Medulla oblongata (tissue), 1 donor: ENCODE results near the gene GRK5.

Source experiments
- DNase-seq: peaks from one replicate; pipeline ENCODE4 v3.0.0-alpha.2; 2015; ENCODE audit errors: extremely low spot score

The GRK5 gene

DNA sequence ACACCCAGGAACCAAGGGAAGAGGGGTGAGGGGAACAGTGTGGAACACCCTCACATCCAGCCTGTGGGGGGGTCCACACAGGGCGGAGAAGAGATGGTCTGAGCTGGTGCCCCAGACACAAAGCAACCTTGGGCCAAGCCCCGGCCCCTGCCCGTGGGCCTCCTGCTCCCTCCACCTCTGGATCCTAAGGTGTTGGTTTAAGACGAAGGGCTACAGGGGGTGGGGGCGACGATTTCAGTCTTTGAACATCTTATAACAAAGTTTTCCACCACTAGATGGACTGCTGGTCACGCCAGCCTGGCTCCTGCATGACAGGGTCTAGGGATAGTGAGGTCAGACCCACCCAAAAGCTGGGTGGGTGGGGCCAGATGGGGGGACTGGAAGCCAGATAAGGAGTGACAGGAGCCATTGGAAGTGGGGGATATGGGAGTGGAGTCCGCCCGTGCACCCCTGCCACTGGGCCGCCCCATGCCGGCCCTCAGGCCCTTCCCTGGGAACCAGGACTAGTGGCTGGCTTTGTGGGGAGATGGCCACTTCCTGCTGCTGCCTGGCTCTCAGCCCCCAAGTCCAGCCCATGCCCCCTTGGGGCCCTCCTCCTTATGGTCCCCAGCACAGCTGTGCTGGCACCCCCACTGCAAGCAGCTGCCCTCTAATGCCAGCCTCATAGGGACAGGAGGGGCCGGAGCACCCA is 236.7 kb downstream of the GRK5 start:
- DNase-seq: no peak

DNA sequence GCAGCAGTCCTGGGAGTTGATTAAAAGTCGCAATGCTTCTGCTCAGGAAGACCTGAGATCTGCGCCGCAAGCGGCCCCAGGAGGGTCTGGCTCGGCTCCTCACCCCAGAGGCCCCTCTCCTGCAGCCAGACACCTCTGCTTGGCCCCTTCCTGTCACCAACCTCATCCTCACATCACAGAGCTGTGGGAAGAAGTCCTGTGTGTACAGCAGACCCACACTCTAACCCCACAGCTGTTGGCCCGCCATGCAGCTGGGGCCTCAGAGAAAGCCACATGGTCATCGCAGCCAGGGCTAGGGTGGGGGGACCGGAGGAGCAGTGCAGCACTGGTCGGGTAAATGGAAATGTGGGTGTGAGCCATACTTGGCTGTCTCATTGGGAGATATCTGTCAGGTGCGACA is 237.5 kb downstream of the GRK5 start:
- DNase-seq: no peak

DNA sequence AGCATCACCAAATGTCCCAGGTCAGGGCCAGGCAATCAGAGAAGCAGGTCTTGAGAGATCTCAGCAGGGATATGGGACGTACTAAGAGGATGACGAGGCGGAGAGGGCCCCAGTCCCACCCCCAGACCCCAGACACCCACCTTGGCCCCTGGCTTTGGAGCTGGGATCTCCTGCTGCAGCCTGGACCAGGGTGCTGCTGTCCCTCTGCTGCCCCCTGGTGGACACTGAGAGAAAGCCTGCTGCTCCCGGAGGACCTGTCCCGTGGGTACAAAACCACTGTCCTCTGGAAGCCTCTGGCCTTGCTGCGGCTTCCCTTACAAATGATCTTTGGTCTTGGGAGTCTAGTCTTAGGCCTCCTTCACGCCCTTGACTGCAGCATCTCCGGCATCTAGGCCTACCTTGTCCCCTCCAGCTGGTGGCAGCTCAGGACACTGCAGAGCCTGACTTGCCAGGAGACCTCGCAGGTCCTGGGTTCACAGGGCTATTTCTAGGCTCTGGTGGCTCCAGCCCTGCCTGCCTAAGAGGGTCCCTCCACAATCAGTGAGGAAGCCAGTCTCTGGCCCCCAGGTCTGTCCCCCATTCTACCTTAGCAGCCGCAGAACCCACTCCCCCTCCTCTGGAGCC is 238.1 kb downstream of the GRK5 start:
- DNase-seq: peak; percentile 90

DNA sequence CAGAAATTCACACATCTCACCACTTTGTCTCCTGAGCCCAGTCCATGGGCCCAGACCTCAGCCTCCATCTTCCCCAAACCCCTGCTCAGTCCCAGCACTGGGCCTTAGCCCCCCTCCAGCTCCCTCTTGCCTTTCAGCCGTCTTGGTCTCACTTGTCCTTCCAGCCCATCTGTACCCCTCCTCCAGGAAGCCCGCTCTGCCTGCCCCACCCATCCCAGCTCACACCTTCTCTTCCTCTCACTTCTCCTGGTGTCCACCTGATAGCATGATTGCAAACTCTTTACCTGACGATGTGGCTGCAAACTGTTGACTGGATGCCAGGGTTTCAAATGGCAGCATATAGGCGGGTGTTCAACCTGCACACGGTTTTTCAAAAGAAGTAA is 238.6 kb downstream of the GRK5 start:
- DNase-seq: no peak

DNA sequence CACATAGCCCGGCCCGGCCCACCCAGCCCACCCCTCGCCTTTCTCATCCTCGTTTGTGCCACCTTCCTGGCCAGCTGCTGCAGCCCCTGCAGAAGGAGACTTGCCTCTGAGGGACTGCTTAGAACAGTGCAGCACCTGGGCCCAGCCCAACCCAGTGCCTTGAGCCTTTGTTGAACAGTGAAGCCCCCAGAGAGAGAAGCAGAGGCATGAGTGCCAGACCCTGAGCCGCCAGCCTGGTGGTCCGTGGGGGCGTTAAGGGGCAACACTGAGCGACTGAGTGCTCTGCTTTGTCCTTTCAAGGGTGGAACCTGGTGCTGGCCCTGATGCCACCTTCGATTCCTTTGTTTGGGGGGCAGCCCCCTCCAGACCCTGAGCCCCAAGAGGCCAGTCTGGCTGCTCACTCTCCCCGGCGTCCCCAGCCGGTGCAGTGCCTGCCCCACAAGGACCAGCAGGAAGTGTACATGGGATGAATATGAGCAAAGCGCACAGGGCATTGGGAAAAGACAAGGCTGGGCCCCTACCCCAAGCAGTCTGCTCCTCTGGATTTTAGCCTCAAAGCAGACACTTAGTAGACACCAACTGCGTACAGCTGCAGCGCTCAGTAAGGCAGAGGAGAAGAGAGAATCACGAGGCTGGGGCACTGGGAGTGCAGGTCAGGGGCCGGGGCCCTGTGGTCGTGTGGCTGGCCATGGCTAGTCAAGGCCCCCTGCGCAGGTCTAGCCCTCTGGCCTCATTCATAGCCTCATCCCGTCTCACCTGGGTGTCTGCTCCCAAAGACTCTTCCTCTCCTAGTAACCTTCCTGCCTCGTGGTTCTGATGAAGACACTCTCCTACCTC is 239.3 kb downstream of the GRK5 start:
- no peak for DNase-seq

DNA sequence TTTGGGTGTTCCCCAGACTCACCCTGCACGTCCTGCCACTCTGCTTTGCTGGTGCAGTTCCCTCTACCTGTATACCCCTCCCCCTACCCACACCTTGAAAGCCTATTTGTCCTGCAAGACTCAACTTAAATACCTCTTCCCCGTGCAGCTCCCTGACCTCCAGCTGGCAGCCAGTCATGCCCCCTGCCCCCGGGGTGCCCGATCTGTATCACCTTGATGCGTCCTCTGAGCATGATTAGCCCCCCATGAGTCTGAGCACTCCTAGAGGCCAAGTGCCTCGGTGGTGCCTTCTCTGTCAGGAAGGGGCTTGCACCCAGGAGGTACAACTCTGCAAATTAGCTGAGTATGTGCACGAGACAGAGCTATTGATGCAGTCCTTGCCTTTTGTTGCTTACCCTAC is 240.1 kb downstream of the GRK5 start:
- DNase-seq: no peak

DNA sequence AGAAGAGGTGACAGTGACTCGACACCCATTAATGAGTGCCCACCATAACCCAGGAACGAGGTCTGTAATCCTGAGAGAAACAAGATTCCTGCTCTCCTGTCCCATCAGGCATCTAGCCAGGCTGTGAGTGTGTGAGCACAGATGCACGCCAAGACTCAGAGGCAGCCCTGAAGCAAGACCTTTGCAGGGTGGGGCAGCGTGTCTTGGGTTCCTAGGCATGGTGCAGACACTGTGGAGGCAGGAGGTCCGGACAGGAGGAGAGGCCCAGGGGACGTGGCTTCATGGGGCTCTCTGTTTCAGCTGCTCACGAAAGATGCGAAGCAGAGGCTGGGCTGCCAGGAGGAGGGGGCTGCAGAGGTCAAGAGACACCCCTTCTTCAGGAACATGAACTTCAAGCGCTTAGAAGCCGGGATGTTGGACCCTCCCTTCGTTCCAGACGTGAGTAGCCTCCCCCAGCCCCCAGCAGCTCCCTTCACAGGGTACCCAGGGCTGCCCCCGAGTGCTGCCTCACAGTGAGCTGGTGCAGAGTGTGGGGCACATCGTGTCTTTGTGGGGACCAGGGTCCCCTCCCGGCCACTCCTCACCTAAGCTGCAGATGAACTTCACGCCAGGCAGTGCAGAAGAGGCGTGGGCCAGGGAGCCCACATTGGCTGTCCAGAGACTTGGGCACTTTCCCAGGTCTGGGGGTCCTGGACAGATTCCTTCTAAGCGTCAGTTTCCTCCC is 240.6 kb downstream of the GRK5 start:
- no peak for DNase-seq

DNA sequence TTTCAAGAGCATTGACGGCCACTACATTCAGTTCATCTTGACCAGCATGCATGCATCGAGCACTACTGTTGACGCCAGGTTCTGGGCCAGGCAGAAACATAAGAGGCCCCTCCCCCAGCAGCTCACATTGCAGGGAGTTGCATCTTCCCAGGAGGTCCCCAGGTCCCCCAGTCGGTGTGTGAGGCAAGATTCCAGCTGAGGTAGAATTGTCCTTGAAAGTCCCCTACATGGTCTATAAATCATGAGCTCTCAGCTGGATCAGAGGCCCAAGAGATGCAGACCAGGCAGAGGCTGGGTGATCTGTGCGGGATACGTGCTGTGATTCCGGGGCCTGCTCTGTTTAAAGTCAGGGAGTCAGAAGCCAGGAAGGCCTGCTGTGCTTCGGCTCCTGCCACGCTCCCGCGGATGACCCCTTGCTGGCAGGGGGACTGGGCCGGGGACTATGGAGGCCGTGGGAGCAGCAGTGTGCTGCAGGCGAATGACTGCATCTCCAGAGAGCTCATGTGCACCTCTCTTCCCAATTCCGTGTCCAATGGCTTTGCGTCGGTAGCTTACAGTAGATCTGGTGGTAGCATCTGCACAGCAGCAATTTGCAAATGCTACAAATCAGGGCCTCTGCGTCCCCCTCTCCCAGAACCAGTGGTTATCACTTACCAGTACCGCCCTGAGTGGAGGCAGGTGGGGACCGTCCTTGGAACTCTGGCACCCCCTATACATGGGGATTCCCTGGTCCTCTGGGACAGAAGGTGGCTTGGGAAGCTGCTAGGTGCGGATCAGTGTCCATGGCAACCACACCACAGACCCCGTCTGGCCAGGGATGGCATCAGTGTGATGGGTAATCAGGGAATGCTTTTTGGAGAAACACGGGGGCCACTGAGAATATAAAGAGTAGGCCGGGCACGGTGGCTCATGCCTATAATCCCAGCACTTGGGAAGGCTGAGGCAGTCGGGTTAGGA is 241.5 kb downstream of the GRK5 start:
- no peak for DNase-seq

DNA sequence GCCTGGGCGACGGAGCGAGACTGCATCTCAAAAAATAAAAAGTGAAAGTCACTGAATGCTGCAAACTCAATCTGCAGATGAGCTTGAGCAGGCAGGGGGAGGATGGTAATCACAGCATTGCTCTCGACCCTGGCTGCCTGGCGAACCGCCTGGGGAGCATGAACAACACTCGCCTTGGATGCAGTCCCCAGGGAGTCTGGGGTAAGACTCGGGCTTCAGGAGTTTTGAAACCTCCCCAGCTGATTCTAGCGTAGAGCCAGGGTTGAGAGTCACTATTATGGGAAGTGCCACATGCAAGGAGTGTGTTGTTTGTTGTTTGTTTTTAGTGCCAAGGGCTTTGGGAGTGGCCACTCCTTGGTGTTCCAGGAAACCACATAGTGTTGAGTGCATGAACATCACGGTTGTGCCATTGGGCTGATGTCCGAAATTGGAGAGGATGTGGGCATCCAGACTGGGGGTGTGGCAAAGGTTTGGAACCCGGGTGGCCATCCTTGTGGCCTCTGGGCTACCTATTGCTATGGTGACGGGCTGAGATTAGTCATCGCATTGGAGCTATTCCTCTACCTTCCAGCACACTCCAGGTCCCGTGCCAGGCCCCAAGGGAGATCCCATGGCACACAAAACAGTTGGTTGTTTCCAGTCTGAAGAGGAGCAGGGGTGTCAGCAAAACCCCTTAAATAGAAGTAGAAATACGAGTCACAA is 242.5 kb downstream of the GRK5 start:
- peak; percentile 35 for DNase-seq

DNA sequence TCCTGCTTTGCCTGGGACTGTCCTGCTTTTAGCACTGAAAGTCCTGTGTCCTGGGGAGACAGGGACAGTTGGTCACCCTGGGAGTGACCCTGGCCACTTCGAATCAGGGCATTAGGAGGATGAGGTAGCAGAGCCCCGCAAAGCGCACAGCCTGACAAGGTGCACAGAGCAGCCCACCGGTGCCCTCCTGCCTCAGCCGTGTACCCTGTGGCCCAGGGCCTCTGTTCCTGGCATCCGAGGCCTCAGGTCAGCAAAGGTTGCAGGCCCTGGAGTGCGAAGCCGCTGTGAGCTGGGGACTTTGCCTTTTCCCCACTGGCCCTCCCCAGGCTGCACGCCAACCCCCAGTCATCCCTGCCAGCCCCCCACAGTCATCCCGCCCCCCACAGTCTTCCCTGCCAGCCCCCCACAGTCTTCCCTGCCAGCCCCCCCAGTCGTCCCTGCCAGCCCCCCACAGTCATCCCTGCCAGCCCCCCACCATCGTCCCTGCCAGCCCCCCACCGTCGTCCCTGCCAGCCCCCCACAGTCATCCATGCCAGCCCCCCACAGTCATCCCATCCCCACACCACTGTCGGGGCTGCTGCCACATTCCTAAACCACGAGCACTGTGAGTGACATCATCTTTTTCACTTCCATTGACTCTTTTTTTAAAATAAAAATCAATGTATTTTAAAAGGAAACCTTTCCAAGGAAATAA is 243.4 kb downstream of the GRK5 start:
- DNase-seq: no peak

DNA sequence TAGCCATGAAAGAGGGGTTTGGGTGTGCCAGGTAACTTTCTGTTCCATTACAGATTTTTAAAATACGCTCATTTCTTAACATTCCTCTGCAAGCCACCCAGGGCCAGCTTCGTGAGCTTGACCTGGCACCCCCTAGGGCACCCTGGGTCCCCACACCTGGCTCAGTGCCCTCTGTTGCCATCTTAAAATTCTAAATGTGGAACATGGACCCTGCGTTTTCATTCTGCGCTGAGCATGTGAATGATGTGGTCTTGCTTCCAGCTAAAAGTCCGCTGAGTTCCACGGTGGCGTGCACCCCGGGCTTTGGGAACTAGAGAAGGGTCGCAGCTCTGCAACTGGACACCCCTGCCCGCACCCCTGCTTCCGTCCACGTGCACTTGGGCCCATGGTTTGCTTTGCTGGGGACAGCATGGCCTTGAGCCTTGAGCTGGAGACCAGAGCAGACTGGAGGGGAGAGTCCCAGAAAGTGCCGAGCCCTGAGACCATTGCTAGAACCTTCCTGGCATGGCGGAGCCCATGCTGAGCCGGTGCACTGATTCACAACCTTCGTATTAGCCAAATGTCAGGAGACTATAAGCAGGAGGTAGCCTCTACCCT is 244.0 kb downstream of the GRK5 start:
- no peak for DNase-seq

DNA sequence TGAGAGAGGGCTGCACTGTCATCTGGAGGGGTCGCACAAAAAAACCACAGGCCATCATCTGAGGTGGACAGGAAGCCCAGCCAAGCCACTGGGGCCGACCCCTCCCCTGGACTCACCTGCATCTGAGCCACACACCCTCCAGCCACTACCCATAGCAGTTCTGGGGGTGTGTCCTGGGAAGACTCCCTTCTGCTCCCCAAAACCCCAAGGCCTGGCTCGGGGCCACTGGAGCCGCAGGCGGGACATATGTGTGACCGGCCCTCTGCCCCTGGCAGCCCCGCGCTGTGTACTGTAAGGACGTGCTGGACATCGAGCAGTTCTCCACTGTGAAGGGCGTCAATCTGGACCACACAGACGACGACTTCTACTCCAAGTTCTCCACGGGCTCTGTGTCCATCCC is 245.0 kb downstream of the GRK5 start:
- DNase-seq: no peak

DNA sequence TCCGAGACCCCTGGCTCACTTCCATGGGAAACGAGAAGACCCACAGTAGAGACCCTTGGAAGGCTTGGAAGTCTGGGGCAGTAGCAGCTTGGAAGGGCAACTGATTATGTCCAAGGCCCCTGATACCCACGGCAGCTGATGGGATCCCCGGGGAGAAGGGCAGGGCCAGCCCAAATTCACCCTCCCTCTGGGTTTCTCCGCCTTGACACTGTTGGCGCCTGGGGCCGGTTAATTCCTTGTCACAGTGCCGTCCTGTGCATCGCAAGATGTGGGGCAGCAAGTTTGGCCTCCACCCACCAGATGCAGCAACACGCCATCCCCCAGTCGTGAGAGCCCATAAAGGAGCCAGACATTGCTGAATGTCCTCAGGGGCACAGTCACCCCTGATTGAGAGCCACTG is 245.9 kb downstream of the GRK5 start:
- DNase-seq: no peak

DNA sequence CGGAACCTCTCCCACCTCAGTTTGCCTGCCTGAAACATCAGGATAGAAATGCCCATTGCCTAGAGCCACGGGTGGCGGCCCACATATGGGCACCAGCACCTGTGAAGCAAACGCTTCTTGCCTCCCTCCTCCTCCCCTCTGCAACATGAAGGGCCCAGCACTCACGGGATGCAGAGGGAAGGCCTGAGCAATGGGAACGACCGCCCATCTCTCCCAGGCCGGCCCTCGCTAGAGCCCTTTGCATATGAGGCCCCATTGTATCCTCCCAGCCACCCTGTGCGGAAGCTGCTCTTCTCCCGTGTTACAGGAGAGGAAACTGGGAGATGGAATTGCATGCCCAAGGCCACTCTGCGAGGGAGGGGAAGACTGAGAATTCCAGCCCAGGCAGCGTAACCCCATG is 246.9 kb downstream of the GRK5 start:
- no peak for DNase-seq

DNA sequence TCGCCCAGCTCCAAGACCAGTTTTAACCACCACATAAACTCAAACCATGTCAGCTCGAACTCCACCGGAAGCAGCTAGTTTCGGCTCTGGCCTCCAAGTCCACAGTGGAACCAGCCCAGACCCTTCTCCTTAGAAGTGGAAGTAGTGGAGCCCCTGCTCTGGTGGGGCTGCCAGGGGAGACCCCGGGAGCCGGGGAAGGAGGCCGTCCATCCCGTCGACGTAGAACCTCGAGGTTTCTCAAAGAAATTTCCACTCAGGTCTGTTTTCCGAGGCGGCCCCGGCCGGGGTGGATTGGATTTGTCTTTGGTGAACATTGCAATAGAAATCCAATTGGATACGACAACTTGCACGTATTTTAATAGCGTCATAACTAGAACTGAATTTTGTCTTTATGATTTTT is 247.6 kb downstream of the GRK5 start:
- DNase-seq: no peak

DNA sequence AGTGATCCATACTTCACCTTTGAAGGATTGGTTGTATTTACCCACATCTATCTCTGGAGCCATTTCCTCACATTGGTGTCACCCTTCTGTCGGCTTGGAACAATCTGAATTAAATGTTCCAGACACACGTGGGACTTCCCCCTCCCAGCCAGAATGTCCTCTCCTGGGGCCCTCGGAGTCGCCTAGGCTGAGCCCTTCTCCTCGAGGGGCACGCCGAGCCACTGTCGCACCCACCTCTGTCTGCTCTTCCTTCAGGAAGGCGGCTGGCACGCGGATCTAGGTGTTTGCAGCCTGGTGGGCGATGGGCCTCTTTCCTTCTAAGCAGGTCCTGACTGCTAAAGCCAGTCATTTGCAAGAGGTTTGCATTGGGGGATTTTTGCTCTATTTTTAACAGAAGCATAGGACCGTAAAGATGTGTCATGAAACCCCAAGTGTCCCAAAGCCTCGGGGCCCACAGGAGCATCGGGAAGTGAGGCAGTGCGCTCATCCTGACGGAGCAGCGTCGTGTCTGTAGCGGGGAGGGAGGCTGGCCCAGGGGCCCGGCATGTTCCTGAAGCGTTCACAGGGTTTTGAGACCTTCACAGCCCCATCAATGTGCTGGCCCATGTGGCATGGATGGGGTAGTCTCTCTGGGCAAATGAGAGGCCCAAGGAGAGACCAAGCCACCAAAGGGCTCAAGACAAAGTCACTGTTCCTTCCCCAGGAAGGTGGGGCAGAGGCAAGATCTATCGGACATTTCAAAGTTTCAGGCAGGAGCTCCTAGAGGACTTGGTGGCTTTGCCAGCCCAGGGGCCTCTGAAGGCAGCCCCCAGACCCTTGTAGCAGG is 248.5 kb downstream of the GRK5 start:
- no peak for DNase-seq

DNA sequence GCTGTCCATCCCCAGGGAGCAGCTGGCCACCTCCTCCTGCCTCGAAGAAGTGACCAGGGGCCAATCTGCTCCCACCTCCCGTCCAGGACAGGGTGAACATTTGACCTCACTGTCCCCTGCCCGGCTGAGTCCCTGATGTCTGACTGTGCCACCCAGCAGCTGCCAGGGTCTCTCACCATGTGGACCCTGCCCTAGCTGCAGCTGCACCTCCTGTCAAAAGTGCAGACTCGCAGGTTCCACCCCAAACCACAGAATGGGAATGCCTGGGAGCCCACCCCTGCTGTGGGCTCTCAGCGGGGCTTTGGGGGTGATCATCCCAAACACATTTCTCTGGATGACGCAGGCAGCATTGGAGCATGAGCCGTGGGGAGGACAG is 249.1 kb downstream of the GRK5 start:
- DNase-seq: no peak

DNA sequence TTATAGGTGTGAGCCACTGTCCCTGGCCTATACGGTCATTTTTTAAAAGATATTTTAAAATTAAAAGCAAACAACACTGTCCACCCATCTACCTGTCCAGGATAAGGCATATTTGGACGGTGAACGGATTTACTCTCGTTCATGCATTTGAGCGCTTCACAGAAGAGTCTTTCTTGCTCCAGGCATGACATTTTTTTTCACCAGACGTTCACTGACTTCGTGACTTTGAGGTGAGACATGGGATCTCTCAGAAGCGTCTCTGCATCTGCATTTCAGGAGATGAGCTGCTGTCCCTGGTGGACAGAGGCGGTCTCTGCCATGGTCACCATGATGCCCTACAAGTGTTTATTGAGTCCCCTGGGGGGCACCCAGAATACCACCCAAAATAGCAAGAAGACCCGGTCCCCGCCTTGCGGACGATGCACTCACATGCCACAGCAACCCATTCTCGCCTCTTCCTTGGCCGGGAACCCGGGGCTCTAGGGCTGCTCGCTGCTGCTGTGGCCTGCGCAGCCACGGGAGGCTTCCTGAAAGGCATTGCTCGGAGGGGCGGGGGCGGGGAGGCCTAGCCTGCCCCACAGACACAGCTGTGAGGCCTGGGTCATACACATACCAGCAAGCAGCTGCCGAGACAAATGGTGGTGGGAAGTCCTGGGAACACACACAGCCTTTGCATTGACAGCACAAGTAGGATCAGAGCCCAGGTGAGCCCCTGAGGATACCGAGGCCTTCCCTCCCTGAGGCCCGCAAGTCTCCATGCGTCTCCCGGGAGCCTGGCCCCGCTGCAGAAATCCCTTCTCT is 250.8 kb downstream of the GRK5 start:
- DNase-seq: no peak
